K562 (cell line): ENCODE data around the gene SLC18B1. TPM values are rescaled to one million over a fixed set of nuclear protein-coding genes. Genes with fewer than 3 reads are reported as not detected.
A peak's percentile ranks its signal among the peaks of the same experiment; 100 is the strongest.
"Not testable (repeated sequence)": the region's sequence is repeated elsewhere in the genome, so short reads cannot be mapped to it uniquely, and the experiment has no call there.

Source experiments
- ATAC-seq: fragments of 200-7000 bp; cut with Tn5 transposase; 3 replicates; pipeline ENCODE4 v1.9.1; 2020; ENCODE audit warnings: moderate library complexity
- BruUV-seq: library from RNA; stranded (reverse); fragments of 400-500 nt; replicated peaks from 2 replicates; lab custom pipeline; 2021; lab: Mats Ljungman, UMichigan
- CTCF ChIA-PET: fragments of 300-600 bp; formaldehyde crosslinking; extraction: SDS; loops from one replicate; lab custom pipeline; 2021; ENCODE audit warnings: low intra/inter-chr PET ratio; lab: Yijun Ruan, JAX
- POLR2A ChIA-PET: fragments of 300-600, 350-650 bp; sonication (Branson Sonifier 250); formaldehyde crosslinking; extraction: SDS; loops from one replicate; lab custom pipeline; 2021; ENCODE audit warnings: antibody characterized with exemption, inconsistent platforms; lab: Yijun Ruan, JAX
- DNase-seq, 4 experiments: peaks; one replicate each; pipeline versions ENCODE4 v3.0.0 to v3.0.0-alpha.2; 2011 to 2018; ENCODE audit warnings: low spot score in 3 of 4, mixed read lengths in 3 of 4; ENCODE audit errors: extremely low read depth in 1 of 4
- FAIRE-seq: peaks from 2 replicates; lab custom pipeline; 2011; peaks lifted over from hg19 to GRCh38; lab: Jason Lieb, UNC
- H2AFZ ChIP-seq: 2 replicates; pipeline ENCODE4 v1.6.0; 2011; ENCODE audit warnings: low read depth, low read length, control low read depth, inconsistent platforms
- H3K27ac ChIP-seq: fragments of 200-600 bp; 3 replicates; pipeline ENCODE4 v1.8.0; 2011; ENCODE audit warnings: low read depth, mild to moderate bottlenecking, control low read depth, inconsistent platforms, low read length, moderate library complexity, mixed read lengths; ENCODE audit errors: extremely low read depth
- H3K27me3 ChIP-seq, 2 experiments: fragments of 300-600 bp in 1 of 2; 2 replicates in 1 of 2; 3 replicates in 1 of 2; pipeline versions ENCODE4 v1.6.0 to v1.8.0; 2011; ENCODE audit warnings: inconsistent platforms in 2 of 2, low read length in 2 of 2, mild to moderate bottlenecking in 1 of 2, mixed read lengths in 1 of 2, moderate library complexity in 1 of 2; ENCODE audit not compliant: control insufficient read depth in 2 of 2, insufficient read depth in 2 of 2
- H3K36me3 ChIP-seq: fragments of 300-600 bp; 3 replicates; pipeline ENCODE4 v1.8.0; 2011; ENCODE audit warnings: mild to moderate bottlenecking, low read length, inconsistent platforms; ENCODE audit not compliant: control insufficient read depth, insufficient read depth
- H3K4me1 ChIP-seq, 2 experiments: fragments of 200-600 bp in 1 of 2; replicated peaks in 1 of 2; 2 replicates in 1 of 2; 3 replicates in 1 of 2; pipeline versions ENCODE4 v1.5.1 to v1.8.0; 2011; ENCODE audit warnings: inconsistent platforms in 2 of 2, low read length in 2 of 2, mild to moderate bottlenecking in 1 of 2, mixed read lengths in 1 of 2, moderate library complexity in 1 of 2; ENCODE audit not compliant: control insufficient read depth in 2 of 2, insufficient read depth in 2 of 2
- H3K4me2 ChIP-seq: 2 replicates; pipeline ENCODE4 v1.6.1; 2011; ENCODE audit warnings: low read length, control low read depth, inconsistent platforms, mixed read lengths; ENCODE audit not compliant: insufficient read depth
- H3K4me3 ChIP-seq: fragments of 200-600 bp; sonication (generic), shearing (Covaris generic); 2 replicates; pipeline ENCODE4 v1.5.1; 2016; ENCODE audit warnings: control low read depth, inconsistent platforms
- H3K79me2 ChIP-seq: fragments of 200-600 bp; 3 replicates; pipeline ENCODE4 v1.8.0; 2011; ENCODE audit warnings: low read length, inconsistent platforms; ENCODE audit not compliant: control insufficient read depth, insufficient read depth
- H3K9ac ChIP-seq, 2 experiments: 2 replicates each; pipeline versions ENCODE4 v1.6.0 to v1.6.1; 2011; ENCODE audit warnings: low read depth in 2 of 2, low read length in 2 of 2, control low read depth in 1 of 2, inconsistent platforms in 1 of 2, mild to moderate bottlenecking in 1 of 2, mixed read lengths in 1 of 2; ENCODE audit not compliant: insufficient read depth in 1 of 2
- H3K9me1 ChIP-seq: one replicate; pipeline ENCODE4 v1.6.0; 2011; ENCODE audit warnings: inconsistent platforms, mild to moderate bottlenecking, low read length, moderate library complexity; ENCODE audit not compliant: control insufficient read depth, insufficient read depth
- H3K9me3 ChIP-seq: replicated peaks from 2 replicates; pipeline ENCODE4 v1.5.1; 2011; ENCODE audit warnings: low read depth, low read length, inconsistent platforms; ENCODE audit not compliant: control insufficient read depth, insufficient read depth
- H4K20me1 ChIP-seq: replicated peaks from 2 replicates; pipeline ENCODE4 v1.6.1; 2011; ENCODE audit warnings: low read length, inconsistent platforms, mixed read lengths; ENCODE audit not compliant: control insufficient read depth, insufficient read depth
- ARID1B ChIP-seq: fragments of 450-650 bp; IDR thresholded peaks from 2 replicates; pipeline ENCODE4 v1.6.1; 2016; ENCODE audit warnings: antibody characterized with exemption, mild to moderate bottlenecking, inconsistent platforms
- CBFA2T3 ChIP-seq: fragments of 450-650 bp; IDR thresholded peaks from 2 replicates; pipeline ENCODE4 v1.6.1; 2017
- E2F5 ChIP-seq: sonication (generic); formaldehyde crosslinking; IDR thresholded peaks from 2 replicates; pipeline ENCODE4 v1.8.0; 2022; ENCODE audit warnings: mild to moderate bottlenecking, missing genetic modification reagents
- MEF2D ChIP-seq: conservative IDR thresholded peaks from 2 replicates; pipeline ENCODE4 v1.6.1; 2016; ENCODE audit warnings: low read depth, missing genetic modification characterization, missing compliant biosample characterization
- MLLT1 ChIP-seq, 2 experiments: fragments of 450-650 bp; IDR thresholded peaks; 2 replicates each; pipeline ENCODE4 v1.6.1; 2016
- TAL1 ChIP-seq: fragments of 450-650 bp; IDR thresholded peaks from 2 replicates; pipeline ENCODE4 v1.6.1; 2016; ENCODE audit warnings: mild to moderate bottlenecking
- TCF3 ChIP-seq: sonication (generic); formaldehyde crosslinking; IDR thresholded peaks from 2 replicates; pipeline ENCODE4 v1.4.0; 2020; ENCODE audit warnings: mild to moderate bottlenecking, missing genetic modification reagents
- ZBTB11 ChIP-seq, 3 experiments: fragments of 200-800 bp in 1 of 3; fragments of 250-450 bp in 1 of 3; fragments of 450-650 bp in 1 of 3; sonication (Bioruptor Pico) in 1 of 3; sonication (Bioruptor generic) in 1 of 3; formaldehyde crosslinking in 1 of 3; IDR thresholded peaks; 2 replicates each; pipeline versions ENCODE4 v1.6.1 to v1.8.0; 2016 to 2022; ENCODE audit warnings: mild to moderate bottlenecking in 2 of 3, missing genetic modification characterization in 2 of 3, missing compliant biosample characterization in 1 of 3, moderate library complexity in 1 of 3
- ZBTB8A ChIP-seq: fragments of 450-650 bp; IDR thresholded peaks from 2 replicates; pipeline ENCODE4 v1.6.1; 2018; ENCODE audit warnings: mild to moderate bottlenecking, moderate library complexity; ENCODE audit not compliant: partially characterized antibody
- ZNF830 ChIP-seq: fragments of 250-450 bp; sonication (Bioruptor Pico); IDR thresholded peaks from 2 replicates; pipeline ENCODE4 v1.5.0; 2021; ENCODE audit warnings: mild to moderate bottlenecking
- WGBS: fragments of 100-300 bp; shearing (Covaris generic); methylation state at CpG from one replicate; pipeline ENCODE4 v1.1.6; 2016; ENCODE audit warnings: low coverage, mixed read lengths; ENCODE audit not compliant: insufficient coverage; ENCODE audit errors: missing lambda C conversion rate; 5-methylcytosine and 5-hydroxymethylcytosine counted together
- in situ Hi-C: fragments of 300-500 bp; cut with MboI; formaldehyde crosslinking; loops from 4 replicates; pipeline ENCODE4 v1.15.0; 2018; ENCODE audit warnings: inconsistent platforms, mixed read lengths
- intact Hi-C: fragments of 100-400 bp; cut with micrococcal nuclease; formaldehyde crosslinking; loops from 2 replicates; pipeline ENCODE4 v1.14.2; 2022
- polyA plus RNA-seq, 8 experiments: library from polyadenylated mRNA; depleted of rRNA in 4 of 8; stranded (reverse) in 5 of 8; unstranded in 3 of 8; fragments of >200 nt; fragmentation: Nextera tagmentation in 2 of 8; fragmentation: Illumina TruSeq in 1 of 8; extraction: Ambion mirVana in 2 of 8; extraction: Trizol in 1 of 8; gene quantifications; 2 replicates each; pipeline versions ENCODE4 v1.2.1 to v1.2.3, GENCODE V29; 2011 to 2014; ENCODE audit warnings: inconsistent platforms in 1 of 8, missing spikeins in 1 of 8
- total RNA-seq, 7 experiments: library from RNA; depleted of rRNA in 6 of 7; stranded (reverse); fragments of >200 nt in 6 of 7; fragmentation: Illumina TruSeq in 2 of 7; extraction: Trizol in 2 of 7; gene quantifications; 2 replicates each; pipeline versions ENCODE4 v1.2.1 to v1.2.3, GENCODE V29; 2011 to 2021; ENCODE audit warnings: low replicate concordance in 1 of 7

The SLC18B1 gene
- total and polyA plus RNA-seq, 9 of the 15 experiments (the other 6 are each of a cell fraction or from before 2014, with no cell fraction given) = 10.4 to 49.1 (median 32.0) TPM

- CTCF ChIA-PET, H4K20me1 ChIP-seq: not testable (repeated sequence)
- POLR2A ChIA-PET = interaction anchor here (1.1 to 1.4 kb wide), 2 partner anchors 17 to 27 kb away, joined by 3 read pairs; no protein-coding TSS in a partner anchor
Measured at GRCh38 chr6:132777881-132778280, 20.6 kb downstream of the SLC18B1 start.

GRCh38 chr6:132768051-132768517 is 30.4 kb downstream of the SLC18B1 start:
- DNase-seq (peak; percentile 42 to 67 (median 54)), ATAC-seq (peak; percentile 99), FAIRE-seq (peak; percentile 75)
- Histone ChIP-seq H3K4me3 (peak overlapping the region; percentile 34), H3K27ac (no peak overlapping the region; the same call in 2 of the 3 replicates), H4K20me1 (no peaks in the 10 kb centered on the region), H3K9ac (peak overlapping the region in 1 of 2 experiments; percentile 53; a peak in 2 of 4 replicates), H3K36me3 (peaks cover 30% of the 10 kb centered on the region), H3K4me1 (no peaks in the 10 kb centered on the region), H3K27me3 (no peaks in the 10 kb centered on the region), H2AFZ (peak overlapping the region; percentile 96), H3K9me3 (no peaks in the 10 kb centered on the region), H3K79me2 (no peaks in the 10 kb centered on the region), H3K4me2 (peak overlapping the region; percentile 79), H3K9me1 (no peaks in the 10 kb centered on the region)
- intact Hi-C loops (loop anchor here (1.0 to 5.0 kb wide), 4 partner anchors 99 to 491 kb away; no protein-coding TSS in a partner anchor), in situ Hi-C loops (loop anchor here (25.0 kb wide), 2 partner anchors 231 to 481 kb away; partner anchors contain the start of gene TAAR9)
- WGBS = 6% methylated on average over 6 of the region's 6 CpGs
- ChIA-PET POLR2A (interaction anchor here (0.6 to 1.0 kb wide), 2 partner anchors 26 to 243 kb away, joined by 3 read pairs; no protein-coding TSS in a partner anchor), CTCF (interaction anchor here (0.6 to 2.8 kb wide), 6 partner anchors 98 to 1076 kb away, joined by 3 to 13 read pairs (median 6); no protein-coding TSS in a partner anchor)
- no TSS peak for BruUV-seq
- TF ChIP-seq MEF2D (tag) (no peak), ZBTB11 (CRISPR knock-in tag; IDR thresholded peaks at IDR 0.05) (no peak), ZBTB8A (no peak), E2F5 (no peak), ZNF830 (CRISPR knock-in tag) (no peak), MLLT1 (IDR thresholded peaks at IDR 0.05) (no peak)

More at GRCh38 chr6:132777881-132778280, 20.6 kb downstream of the SLC18B1 start:
- H2AFZ ChIP-seq, H3K27me3 ChIP-seq, H3K4me3 ChIP-seq, ATAC-seq, intact Hi-C loops, H3K9me1 ChIP-seq, H3K27ac ChIP-seq, H3K9ac ChIP-seq, DNase-seq, H3K79me2 ChIP-seq, BruUV-seq, H3K9me3 ChIP-seq, FAIRE-seq, in situ Hi-C loops, H3K4me1 ChIP-seq, H3K4me2 ChIP-seq: not testable (repeated sequence)
- WGBS = 49% methylated on average over 8 of the region's 8 CpGs
- H3K36me3 ChIP-seq = peaks cover 85% of the 10 kb centered on the region
- TF ChIP-seq CBFA2T3 (peak; percentile 59), TCF3 (CRISPR knock-in tag) (peak; percentile 70), ARID1B (peak; percentile 23; the same call in 1 of the 2 replicates), TAL1 (peak; percentile 37; the same call in 1 of the 2 replicates)
